VCaP (cell line): Measurements from ENCODE around the gene NALF2.
A peak's percentile ranks its signal among the peaks of the same experiment; 100 is the strongest.

ENCODE experiments used
- H3K27ac ChIP-seq: fragments of 450-650 bp; 2 replicates; pipeline ENCODE4 v1.5.1; 2017
- CTCF ChIP-seq: fragments of 450-650 bp; conservative IDR thresholded peaks from 2 replicates; pipeline ENCODE4 v1.5.1; 2017; ENCODE audit warnings: mild to moderate bottlenecking, moderate library complexity

NALF2 gene

GRCh38 chrX:69503782-69504625 lies at the start of gene NALF2:
Gene NALF2, plus strand, starts transcription at chrX:69504326. Its CDS starts 957 bp downstream, at chrX:69505283.
- H3K27ac ChIP-seq: peak within 1 kb of the TSS; percentile 91
- TF ChIP-seq CTCF: peak; percentile 38

- no peak overlapping the region for H3K27ac ChIP-seq
- no peak for TF ChIP-seq CTCF
Observed at GRCh38 chrX:69457756-69458155, 46.4 kb upstream of the NALF2 start.

- H3K27ac ChIP-seq: no peak overlapping the region
- TF ChIP-seq CTCF: no peak
Observed at GRCh38 chrX:69466546-69466945, 37.6 kb upstream of the NALF2 start.

- TF ChIP-seq CTCF: no peak
- H3K27ac ChIP-seq: no peak overlapping the region
Observed at GRCh38 chrX:69469975-69470374, 34.2 kb upstream of the NALF2 start.

- no peak overlapping the region for H3K27ac ChIP-seq
- no peak for TF ChIP-seq CTCF
Observed at GRCh38 chrX:69489625-69490024, 14.5 kb upstream of the NALF2 start.

GRCh38 chrX:69493193-69493592 lies 10.9 kb upstream of the NALF2 start:
- TF ChIP-seq CTCF: peak; percentile 65
- no peak overlapping the region for H3K27ac ChIP-seq

- H3K27ac ChIP-seq: no peak overlapping the region
- no peak for TF ChIP-seq CTCF
Observed at GRCh38 chrX:69493766-69494165, 10.4 kb upstream of the NALF2 start.
